CD4-positive, alpha-beta T cell treated with Interleukin-17A for 1 hour (primary cell): Measurements from ENCODE around the gene ARHGDIG.
A peak's percentile ranks its signal among the peaks of the same experiment; 100 is the strongest.
"Not testable (repeated sequence)": the region's sequence is repeated elsewhere in the genome, so short reads cannot be mapped to it uniquely, and the experiment has no call there.

Experiments used
- DNase-seq: peaks from one replicate; pipeline ENCODE4 v3.0.0-alpha.2; 2020

Gene ARHGDIG

GRCh38 chr16:280552-280951 is at the start of gene ARHGDIG:
Gene ARHGDIG (plus strand): TSS chr16:280591. CDS start chr16:280681, 90 bp downstream.
- no peak for DNase-seq

GRCh38 chr16:230949-231348 is 49.4 kb upstream of the ARHGDIG start:
- DNase-seq, result no peak

GRCh38 chr16:234468-235305 is 45.7 kb upstream of the ARHGDIG start, which contains the start of gene FAM234A:
Gene FAM234A (plus strand): TSS chr16:234821. CDS start chr16:254414, 19,593 bp downstream.
- peak; percentile 94 for DNase-seq

- DNase-seq, result no peak
Measured at GRCh38 chr16:239948-240277, 40.5 kb upstream of the ARHGDIG start.

- no peak for DNase-seq
Measured at GRCh38 chr16:240559-240958, 39.8 kb upstream of the ARHGDIG start.

- DNase-seq, result no peak
Measured at GRCh38 chr16:242281-242680, 38.1 kb upstream of the ARHGDIG start.

- DNase-seq, result no peak
Measured at GRCh38 chr16:243348-243747, 37.0 kb upstream of the ARHGDIG start.

- no peak for DNase-seq
Measured at GRCh38 chr16:245105-245504, 35.3 kb upstream of the ARHGDIG start.

GRCh38 chr16:247027-247426 is 33.4 kb upstream of the ARHGDIG start:
- no peak for DNase-seq

GRCh38 chr16:249431-249830 is 31.0 kb upstream of the ARHGDIG start:
- DNase-seq, result no peak

- DNase-seq, result peak; percentile 41
Measured at GRCh38 chr16:252366-253337, 27.7 kb upstream of the ARHGDIG start.

- DNase-seq, result peak; percentile 14
Measured at GRCh38 chr16:253833-254232, 26.6 kb upstream of the ARHGDIG start.

GRCh38 chr16:254461-254860 is 25.9 kb upstream of the ARHGDIG start:
- DNase-seq, result no peak

- no peak for DNase-seq
Measured at GRCh38 chr16:255183-255582, 25.2 kb upstream of the ARHGDIG start.

- DNase-seq, result not testable (repeated sequence)
Measured at GRCh38 chr16:258091-258490, 22.3 kb upstream of the ARHGDIG start.

- DNase-seq, result no peak
Measured at GRCh38 chr16:259226-259625, 21.2 kb upstream of the ARHGDIG start.

GRCh38 chr16:259814-260253 is 20.6 kb upstream of the ARHGDIG start:
- no peak for DNase-seq

- DNase-seq, result no peak
Measured at GRCh38 chr16:260326-260725, 20.1 kb upstream of the ARHGDIG start.

GRCh38 chr16:261031-261691 is 19.2 kb upstream of the ARHGDIG start:
- no peak for DNase-seq

GRCh38 chr16:262121-262745 is 18.2 kb upstream of the ARHGDIG start:
- DNase-seq, result no peak

- DNase-seq, result no peak
Measured at GRCh38 chr16:263182-263774, 17.1 kb upstream of the ARHGDIG start.

GRCh38 chr16:263944-264343 is 16.4 kb upstream of the ARHGDIG start:
- DNase-seq, result no peak
